ENCODE measurements around the gene TBX3.

Gene TBX3

DNA sequence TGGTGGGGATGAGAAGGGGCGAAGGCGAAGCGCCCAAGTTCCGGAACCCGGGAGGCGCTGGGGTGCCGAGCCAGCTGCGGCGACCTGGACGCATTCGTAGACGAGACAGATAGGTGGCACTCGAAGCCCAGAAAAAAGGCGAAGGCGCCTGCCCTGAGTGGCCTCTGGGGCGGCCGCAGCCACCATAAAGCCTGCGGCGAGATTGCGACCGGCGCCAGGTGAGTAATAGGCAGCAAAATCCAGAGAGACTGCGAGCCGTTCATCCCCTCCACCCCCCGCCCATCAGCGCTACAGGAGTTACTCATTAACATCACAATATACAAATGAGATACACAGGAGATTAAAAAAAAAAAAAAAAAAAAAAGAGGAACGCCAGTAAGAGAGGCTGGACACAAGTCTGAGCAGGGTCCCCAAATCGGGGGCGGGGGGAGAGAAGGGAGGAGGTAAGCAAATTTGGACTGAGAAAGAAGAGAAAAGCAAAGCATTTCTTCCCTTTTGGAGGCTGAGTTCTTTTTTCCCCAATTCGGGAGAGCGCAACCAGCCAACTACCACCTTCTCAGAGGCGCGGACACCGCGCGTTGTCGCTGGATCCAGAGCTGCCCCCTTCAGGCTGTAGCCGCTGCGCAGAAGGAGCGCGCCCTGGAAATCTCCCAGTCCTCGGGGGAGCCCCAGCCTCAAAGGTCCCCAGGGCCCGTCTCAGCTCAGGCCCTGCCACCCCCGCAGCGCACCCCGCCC lies 15.7 kb downstream of the TBX3 start:
- DNase-seq (ENCODE audit: low read depth) = no peak

DNA sequence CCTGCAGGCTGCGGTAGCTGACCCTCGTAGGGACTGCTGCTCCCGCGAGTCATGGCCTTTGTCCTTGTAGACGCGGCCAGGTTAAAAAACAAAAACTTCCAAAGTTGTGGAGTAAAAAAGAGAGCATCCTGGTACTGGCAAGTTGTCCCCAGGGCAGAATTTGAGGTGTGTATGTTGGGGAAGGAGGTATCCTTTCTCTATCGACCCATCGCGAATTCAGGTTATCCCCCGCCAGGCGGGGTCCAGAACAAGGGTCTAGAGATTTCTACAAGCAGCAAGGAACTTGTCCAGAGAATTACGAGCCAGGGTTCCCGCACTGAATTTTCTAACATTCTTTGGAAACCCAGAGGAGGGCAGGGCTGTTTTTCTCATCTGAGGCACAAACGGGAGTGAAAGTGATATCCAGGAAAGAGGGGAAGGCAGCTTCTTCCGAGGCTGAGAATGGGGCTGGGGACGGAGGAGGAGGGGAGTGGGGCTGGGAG lies 16.3 kb downstream of the TBX3 start:
- no peak for DNase-seq (ENCODE audit: low read depth)

DNA sequence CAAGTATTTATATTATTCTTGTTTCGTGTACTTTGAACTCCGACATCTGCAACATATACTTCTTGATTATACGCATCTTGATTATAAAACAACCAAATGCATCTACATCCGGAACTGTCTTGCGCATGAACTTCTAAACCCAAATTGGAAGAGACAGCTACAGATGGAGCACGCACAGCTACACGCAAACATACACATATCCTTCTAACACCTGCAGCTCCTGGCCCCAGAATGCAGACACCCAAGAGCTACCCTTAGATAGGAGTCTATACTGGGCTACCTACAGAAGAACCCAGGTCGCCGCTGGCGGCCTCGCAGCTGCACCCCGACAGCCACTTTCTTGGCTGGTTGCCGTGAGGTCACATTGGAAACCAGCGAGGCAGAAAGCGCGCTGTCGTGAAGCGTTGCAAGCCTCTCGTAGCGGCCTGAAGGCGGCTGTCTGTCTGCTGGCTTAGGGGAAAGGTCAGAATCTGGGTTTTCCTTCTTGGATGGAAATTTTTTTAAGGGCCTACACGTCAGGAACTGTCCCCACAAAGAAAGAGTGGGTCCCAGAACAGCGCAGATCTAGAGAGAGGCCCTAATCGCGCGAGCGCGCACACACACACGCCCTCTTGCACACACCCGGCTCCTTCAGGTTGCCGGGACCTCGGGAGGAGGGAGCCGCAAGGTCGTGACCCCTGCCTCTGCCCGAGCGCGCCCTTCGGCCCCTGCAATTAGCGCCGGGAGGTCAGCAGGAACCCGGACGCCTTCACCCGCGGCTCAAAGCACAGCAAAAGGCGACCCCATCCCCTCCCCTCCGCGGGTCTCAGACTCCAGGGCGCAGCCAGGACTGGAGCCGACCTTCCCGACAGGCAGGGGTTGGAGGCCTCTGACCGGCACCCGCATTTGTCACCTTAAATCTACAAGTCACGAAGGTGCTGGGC lies 17.0 kb downstream of the TBX3 start:
- no peak for DNase-seq (ENCODE audit: low read depth)

DNA sequence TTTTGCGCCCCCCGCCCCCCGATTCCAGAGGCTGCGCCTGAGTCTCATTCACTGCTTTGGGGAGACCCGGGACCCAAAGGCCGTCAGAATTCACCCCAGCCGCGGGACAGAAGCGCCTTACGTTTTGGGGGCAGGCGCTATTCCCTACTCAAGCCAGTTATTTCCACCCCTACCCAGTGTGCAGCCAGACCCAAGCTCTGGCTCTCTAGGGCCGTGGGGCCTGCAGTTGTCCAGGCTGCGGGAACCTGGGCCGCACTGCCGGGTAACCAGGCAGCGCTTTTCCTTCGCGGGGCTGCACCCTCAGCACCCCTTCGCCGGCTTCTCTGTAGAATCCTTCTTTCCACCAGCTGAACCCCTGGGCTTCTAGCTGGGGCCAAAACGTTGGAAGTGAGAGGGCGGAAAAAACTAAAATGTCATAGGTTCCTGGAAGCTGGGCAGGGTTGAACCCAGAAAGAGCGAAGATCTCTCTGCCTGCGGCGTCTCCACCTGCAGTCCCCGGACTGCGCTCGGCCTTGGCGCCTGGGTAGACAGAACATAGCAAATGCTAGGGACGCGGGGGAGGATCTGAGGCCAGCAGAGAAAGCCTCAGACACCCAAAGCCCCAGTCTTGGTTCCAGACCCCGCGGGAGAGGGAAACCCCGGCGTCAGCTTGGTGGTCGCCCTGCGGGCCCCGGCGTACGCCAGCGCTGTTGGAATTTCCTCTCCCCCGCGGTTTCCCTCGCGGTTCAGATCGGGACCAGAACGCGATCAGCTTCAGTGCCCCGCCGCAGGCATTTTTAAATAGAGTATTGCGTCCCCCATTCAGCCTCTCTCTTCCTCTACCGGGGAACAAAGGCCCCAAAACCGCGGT lies 18.3 kb downstream of the TBX3 start:
- no peak for DNase-seq (ENCODE audit: low read depth)

DNA sequence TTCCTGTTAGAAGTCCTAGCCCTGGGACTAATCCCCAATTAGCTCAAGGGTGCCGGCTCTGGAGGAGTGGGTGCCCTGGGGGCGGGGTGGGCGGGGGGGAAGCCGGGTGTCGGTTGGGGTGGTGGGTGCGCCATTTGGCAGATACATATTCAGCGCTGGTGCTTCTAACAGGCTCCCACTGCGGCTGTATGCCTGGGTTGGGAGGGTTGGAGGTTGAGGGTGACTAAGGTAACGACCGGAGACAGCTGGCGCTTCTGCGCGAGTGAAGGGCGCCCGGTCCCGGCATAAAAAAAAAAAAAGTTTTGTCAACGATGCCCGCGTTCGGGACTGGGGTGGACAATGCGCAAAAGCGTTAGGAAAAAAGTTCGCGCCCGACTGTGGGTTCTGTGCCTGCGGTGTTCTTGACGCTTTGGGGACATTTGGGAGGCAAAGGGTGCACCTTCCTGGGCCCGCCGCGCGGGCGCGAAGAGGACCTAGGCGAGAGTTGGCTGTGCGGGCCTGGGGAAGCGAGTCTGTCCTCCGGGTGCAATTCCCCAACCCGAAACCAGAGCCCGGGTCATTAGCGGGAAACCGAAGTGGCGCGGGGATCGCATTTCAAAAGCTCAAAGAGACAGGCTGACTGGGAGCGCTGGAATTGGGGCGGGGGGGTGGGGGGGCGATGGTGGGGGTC lies 19.2 kb downstream of the TBX3 start:
- DNase-seq (ENCODE audit: low read depth) = no peak

DNA sequence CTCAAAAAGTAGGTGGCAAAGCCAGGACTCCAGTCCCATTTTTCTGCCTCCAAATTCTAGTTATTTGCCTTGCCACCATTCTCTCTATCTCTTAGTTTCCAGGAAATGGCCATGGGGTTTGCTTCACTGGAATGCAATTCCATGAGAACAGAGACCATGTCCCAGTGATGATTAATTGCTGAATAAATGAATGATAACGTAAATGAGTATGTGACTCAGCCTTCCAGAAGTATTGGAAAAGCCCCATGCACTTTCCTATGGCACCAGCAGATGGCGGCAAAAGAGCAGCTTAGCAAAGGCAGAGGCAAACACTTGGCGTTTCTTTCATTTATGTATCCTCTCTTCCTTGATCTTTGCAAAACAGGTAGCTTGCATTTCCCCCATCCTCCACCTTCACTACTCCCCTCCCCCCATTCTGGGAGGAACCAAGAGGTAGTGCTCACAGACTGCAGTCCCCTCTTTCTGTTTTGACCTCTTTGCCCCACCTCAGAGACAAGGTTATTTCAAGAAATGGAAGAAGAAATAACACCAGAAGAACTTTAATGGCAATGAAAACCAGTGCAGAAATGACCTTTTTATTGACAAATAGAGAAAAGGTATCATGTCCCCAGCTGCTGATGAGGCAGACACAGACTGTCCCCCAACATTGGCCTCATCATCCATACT lies 21.3 kb downstream of the TBX3 start:
- no peak for DNase-seq (ENCODE audit: low read depth)

DNA sequence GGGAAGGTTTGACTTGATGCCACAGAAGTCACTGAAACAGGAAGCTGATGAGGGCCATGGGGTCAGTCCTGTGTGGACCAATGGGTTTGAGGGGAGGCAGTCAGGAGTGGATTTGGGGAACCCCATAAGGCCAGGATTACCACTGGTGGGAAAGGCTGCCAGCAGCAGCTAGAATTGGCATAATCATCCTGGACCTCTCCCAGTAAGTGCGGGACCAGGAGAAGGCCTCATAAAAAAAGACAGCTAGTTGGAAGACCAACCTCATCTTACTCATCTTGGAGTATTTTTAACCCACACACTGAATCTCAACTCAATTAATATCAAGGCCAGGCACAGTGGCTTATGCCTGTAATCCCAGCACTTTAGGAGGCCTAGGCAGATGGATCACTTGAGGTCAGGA lies 22.7 kb downstream of the TBX3 start:
- DNase-seq (ENCODE audit: low read depth) = no peak

DNA sequence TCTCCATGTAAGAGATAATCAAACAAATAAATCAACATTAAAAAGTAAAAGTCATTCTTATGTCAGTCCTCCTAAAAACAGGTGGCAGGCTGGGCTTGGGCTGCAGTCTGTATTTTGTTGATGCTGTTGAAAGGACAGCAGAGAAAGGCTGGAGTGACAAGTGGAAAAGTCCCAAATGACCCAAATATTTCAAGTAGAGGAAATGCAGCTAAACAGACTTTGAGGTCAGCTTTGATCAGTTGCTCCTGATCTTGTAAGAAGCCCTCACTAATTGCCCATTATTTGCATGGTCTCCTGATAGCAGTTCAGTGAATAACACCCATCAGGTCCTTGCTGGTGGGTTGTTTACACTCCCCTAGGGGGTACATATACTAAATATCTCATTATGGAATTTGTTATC lies 24.9 kb downstream of the TBX3 start:
- no peak for DNase-seq (ENCODE audit: low read depth)

DNA sequence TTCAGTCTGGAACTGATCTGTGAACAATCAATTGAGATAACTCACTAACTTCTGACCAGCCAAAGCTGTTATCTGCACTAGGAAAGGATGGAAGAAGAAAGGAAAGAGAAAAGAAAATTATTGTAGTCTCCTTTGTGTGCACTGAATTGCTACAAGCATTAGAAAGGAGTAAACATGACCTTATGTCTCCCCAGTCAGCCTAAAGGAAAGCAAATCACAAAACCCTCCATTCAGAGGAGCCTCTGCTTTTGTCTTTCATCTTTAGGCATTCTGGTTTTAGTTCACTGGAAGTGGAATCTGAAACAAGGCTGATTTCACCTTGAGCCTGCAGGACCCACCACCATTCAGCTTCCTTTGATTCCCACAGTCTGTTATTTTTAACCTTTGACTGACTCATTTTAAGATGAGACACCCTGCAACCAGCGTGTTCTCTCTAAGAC lies 26.0 kb downstream of the TBX3 start:
- DNase-seq (ENCODE audit: low read depth) = no peak

DNA sequence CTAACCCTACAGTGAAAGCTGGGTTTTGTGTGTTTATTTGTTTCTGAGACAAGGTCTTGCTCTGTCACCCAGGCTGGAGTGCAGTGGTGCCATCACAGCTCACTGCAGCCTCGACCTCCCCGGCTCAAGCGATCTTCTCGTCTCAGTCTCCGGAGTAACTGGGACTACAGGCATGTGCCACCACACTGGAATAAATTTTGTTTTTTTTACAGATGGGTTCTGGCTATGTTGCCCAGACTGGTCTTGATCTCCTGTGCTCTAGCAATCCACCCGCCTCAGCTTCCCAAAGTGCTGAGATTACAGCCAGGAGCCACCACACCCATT lies 26.4 kb downstream of the TBX3 start:
- DNase-seq (ENCODE audit: low read depth) = no peak

DNA sequence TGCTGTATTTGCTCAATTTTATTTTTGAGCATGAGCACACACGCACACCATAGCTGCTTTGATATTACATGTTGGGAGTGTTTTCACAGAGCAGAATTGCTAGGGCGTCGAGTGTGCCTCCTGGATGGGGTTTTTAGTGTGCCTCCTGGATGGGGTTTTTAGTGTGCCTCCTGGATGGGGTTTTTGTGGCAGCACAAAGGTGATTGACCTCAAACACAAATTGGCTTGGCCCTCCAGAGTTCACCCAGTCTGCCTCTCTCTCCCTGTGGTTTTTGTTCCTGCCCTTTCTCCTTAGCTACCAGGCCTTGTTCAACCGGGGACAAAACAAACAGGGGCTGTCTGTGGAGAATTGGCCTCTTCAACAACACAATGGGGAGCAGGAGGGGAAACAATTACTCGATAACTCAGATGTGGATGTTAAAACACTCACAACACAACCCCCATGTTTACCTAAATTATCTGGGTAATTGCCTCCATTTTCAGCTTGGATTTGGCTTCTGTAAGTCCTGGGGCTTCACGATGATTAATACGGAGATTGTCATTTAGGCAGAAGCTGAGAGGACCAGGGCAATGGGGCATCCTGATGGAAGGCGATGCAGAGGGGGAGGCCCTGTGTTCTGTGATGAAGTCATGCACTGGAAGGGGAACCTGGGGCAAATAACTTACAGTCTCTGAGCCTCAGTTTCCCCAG lies 26.9 kb downstream of the TBX3 start:
- DNase-seq (ENCODE audit: low read depth) = no peak

DNA sequence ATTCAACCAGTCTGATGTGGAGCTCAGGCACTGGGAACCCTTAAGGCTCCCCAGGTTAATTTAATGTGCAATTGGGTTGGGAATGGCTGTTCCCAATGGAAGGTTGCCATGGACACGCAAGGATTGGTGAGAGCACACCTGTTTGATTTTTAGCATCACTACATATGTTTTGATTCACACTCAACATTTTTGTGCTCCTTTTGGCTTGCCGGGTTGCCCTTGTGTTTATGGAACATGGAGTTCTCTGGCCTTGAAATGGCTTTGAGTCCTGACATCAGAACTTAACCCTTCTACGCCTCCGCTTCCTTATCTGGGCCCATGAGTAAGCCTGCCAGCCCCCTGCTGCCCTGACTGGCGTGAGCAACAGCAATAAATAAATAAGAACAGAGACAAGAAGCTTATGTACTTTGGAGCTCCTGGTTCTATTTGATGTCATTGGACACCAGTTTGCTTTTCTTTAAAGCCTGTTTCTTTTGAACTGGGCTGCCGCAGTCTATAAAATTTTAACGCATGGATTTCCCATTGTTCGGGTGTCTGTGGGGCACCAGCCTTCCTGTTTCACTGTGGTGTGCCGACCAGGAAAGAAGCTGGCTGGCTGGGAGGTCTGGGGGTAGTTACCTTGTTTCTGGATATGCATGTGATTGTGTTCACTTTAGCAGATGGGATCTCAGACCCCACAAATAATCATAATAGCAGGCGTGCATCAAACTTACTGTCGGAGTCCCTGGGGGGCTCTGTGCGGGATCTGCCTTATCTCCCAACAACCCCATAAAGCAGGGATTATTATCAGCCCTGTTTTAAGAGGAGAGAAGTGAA lies 27.8 kb downstream of the TBX3 start:
- no peak for DNase-seq (ENCODE audit: low read depth)

DNA sequence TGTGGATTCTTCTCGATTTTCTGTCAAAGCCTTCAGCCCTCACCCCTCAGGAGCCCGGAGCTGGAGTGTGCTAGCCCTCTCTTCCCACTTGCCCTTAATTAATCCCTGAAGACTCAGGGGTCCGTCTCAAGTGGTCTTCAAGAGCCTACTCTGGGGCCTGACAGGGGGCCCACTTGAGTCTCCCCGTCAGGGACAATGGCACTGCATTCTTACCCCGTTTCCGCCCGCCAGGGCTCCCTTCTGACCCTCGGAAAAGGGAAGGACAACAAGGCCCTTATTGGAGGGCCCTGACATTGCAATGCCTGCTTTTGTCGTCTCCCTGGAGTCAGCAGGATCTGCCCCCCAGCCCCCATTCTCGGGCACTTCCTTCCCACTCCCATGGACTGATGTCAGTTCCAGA lies 34.4 kb downstream of the TBX3 start:
- no peak for DNase-seq (ENCODE audit: low read depth)

DNA sequence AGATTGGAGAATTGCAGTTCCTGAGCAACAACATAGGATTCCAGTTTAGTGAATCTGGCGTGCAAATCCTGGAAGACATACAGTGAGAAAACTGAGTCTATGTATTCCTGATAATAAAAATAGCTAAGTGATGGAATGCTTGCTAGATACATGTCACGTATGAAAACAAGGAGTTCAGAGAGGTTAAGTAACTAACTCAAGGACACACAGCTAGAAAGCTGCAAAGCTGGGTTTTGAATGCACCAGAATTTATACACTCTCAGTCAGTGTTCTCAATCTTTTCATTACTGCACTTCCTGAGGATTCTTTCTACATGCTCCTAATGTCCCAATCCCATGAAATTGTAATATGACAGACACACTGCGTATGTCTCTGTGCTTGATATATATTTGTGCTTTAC lies 35.3 kb downstream of the TBX3 start:
- no peak for DNase-seq (ENCODE audit: low read depth)

DNA sequence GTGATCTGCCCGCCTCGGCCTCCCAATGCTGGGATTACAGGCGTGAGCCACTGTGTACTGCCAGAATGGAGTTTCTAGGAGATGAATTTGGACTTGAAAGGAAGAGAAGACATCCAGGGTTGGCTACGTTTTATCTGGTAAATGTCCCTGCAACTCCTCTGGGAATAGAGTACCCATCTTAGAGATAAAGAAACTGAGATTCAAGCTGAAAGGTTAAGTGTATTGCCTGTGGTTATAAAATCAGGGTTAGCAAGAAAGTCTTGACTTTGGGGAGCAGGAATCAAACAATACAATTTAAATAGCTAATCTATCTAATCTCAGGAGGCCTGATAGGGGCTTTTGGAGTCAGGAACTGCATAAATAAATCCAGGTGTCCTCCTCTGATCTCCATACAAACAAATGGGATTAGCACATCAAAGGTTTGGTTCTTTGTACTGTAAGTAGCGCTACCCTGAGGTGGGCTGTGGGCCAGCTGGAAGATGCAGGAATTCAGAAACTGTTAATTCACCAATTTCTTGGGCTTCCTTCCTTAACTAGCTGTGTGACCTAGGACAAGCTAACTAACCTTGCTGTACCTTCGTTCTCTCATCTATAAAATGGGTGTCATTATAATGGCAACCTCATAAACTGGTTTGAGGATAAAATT lies 45.1 kb downstream of the TBX3 start:
- DNase-seq (ENCODE audit: low read depth) = no peak

DNA sequence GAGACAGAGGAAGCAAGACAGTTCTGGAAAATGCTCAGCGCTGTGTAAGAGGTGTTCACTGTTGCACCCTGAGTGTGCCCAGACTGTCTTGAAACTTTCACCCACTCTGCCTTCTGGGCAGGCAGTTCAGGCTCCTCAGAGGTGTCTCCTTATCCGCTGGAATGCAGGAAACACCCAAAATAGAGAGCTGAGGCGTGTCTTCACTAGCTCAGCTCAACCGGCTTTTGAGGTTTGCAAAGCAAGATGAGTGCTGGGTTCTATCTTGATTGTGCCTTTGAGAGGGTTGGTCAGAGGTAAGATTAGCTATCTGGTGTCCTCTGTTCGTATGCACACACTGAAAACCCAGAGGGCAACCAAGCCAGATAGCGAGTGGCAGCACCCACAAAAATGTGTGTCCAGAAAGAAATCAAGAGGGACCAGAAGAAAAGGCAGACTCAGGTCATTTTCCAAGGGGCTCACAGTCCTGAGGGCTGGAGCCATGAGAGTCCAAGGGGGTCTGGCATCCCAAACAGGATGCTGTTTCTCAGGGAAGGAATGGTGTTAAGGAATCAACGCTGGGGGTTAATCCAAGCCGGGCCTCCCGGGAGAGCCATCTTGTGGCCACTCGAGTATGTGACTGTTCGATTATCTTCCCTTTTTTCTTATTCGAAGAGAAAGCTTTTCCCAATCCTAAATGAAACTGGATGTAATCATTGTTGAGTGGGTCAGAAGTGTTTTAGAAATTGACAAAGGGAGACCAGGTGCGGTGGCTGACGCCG lies 47.1 kb downstream of the TBX3 start:
- no peak for DNase-seq (ENCODE audit: low read depth)

DNA sequence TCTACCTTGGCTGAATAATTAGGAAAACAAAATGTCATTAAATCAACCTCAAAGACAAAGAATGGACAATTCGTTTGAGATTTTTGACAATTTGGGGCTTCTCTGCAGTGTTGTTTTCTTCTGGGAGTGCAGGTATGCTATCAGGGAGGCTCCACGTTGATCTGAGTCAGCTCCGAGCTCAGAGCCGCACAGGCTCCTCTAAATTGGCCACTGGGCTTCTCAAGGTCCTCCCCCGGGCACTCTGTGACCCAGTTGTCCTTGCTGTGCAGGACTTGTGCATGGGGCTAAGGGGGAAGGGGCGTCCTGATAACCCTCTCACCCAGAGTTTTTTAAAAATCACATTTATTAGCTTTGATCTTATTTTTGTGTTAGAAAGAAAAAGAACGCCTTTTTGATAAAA lies 52.7 kb downstream of the TBX3 start:
- DNase-seq (ENCODE audit: low read depth) = no peak

DNA sequence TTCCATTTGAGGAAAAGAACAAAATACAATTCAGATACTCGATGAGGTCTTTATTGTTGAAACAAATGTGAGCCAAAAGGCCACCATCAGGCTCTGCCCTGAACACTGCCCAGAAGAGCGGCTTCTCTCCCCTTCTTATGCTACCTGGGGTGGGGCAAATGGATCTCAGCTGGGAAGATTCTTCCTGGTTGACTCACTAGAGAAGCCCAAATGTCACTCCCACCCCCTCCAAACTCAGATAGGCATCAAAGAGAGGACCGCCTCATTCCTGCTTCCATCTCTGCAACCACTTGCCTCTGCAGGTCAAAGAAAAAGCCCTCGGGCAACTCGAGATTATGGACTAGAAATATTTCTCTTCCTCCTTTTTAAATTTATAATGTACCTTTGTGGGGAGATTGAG lies 55.8 kb downstream of the TBX3 start:
- DNase-seq (ENCODE audit: low read depth) = no peak

DNA sequence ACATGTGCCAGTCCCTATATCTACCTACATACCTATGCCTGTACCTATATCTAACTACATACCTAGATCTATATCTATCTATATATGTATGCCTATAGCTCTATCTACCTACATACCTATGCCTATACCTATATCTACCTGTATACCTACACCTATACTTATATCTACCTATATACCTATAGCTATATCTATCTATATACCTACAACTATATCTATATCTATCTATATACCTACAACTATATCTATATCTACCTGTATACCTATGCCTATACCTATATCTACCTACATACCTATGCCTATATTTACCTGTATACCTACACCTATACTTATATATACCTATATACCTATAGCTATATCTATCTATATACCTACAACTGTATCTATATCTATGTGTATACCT lies 56.6 kb downstream of the TBX3 start:
- DNase-seq (ENCODE audit: low read depth) = no peak
